Stimulated activated CD8-positive, alpha-beta memory T cell treated with anti-CD3 and anti-CD28 coated beads, Interleukin-12 subunit alpha, Interleukin-12 subunit beta, amount 100 ng/mL, for 4 hours (primary cell): ENCODE measurements around the gene DOCK1.

Experiments used
- DNase-seq: peaks from one replicate; pipeline ENCODE4 v3.0.0-alpha.2; 2020; ENCODE audit warnings: low read depth

Gene DOCK1

GRCh38 chr10:127039435-127039834, 134.2 kb downstream of the DOCK1 start:
- no peak for DNase-seq

- no peak for DNase-seq
Measured at GRCh38 chr10:127040756-127041155, 135.5 kb downstream of the DOCK1 start.

GRCh38 chr10:127041552-127041951, 136.3 kb downstream of the DOCK1 start:
- no peak for DNase-seq

- DNase-seq: no peak
Measured at GRCh38 chr10:127043301-127043700, 138.1 kb downstream of the DOCK1 start.

GRCh38 chr10:127044186-127044585, 139.0 kb downstream of the DOCK1 start:
- no peak for DNase-seq

- DNase-seq: no peak
Measured at GRCh38 chr10:127046975-127047877, 142.0 kb downstream of the DOCK1 start.

GRCh38 chr10:127047878-127048238, 142.6 kb downstream of the DOCK1 start:
- no peak for DNase-seq

- no peak for DNase-seq
Measured at GRCh38 chr10:127048630-127049029, 143.4 kb downstream of the DOCK1 start.

GRCh38 chr10:127052001-127052400, 146.8 kb downstream of the DOCK1 start:
- DNase-seq: no peak

GRCh38 chr10:127055263-127055662, 150.0 kb downstream of the DOCK1 start:
- no peak for DNase-seq

GRCh38 chr10:127059314-127059713, 154.1 kb downstream of the DOCK1 start:
- no peak for DNase-seq

- no peak for DNase-seq
Measured at GRCh38 chr10:127063762-127064161, 158.5 kb downstream of the DOCK1 start.

GRCh38 chr10:127064474-127064873, 159.2 kb downstream of the DOCK1 start:
- no peak for DNase-seq

GRCh38 chr10:127067542-127068194, 162.4 kb downstream of the DOCK1 start:
- no peak for DNase-seq

- DNase-seq: no peak
Measured at GRCh38 chr10:127068485-127068884, 163.3 kb downstream of the DOCK1 start.

- DNase-seq: no peak
Measured at GRCh38 chr10:127069436-127069835, 164.2 kb downstream of the DOCK1 start.

- DNase-seq: no peak
Measured at GRCh38 chr10:127071126-127071525, 165.9 kb downstream of the DOCK1 start.

GRCh38 chr10:127073666-127074065, 168.4 kb downstream of the DOCK1 start:
- DNase-seq: no peak

GRCh38 chr10:127079392-127079791, 174.2 kb downstream of the DOCK1 start:
- DNase-seq: no peak

- DNase-seq: no peak
Measured at GRCh38 chr10:127080317-127080716, 175.1 kb downstream of the DOCK1 start.

- no peak for DNase-seq
Measured at GRCh38 chr10:127081851-127082345, 176.7 kb downstream of the DOCK1 start.

GRCh38 chr10:127082651-127083050, 177.4 kb downstream of the DOCK1 start:
- no peak for DNase-seq

GRCh38 chr10:127085957-127086356, 180.7 kb downstream of the DOCK1 start:
- DNase-seq: no peak
